ENCODE results near the gene ARHGAP24. TPM values are rescaled to one million over a fixed set of nuclear protein-coding genes. Genes with fewer than 3 reads are reported as not detected.

The ARHGAP24 gene
- total and polyA plus RNA-seq, 7 donors: 0.46 to 40.4 (median 23.1) TPM

DNA sequence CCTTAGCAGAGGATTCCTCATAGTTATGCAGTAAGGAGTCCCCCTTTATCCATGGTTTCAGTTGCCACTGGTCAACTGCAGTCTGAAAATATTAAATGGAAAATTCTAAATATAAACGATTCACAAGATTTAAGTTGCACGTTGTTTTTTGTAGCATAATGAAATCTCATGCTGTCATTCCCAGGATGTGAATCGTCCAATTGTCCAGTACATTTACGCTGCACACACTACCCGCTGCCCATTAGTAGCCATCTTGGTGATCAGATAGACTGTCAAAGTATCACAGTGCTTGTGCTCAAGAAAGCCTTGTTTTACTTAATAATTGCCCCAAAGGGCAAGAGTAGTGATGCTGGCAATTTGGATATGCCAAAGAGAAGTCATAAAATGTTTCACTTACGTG lies 450.1 kb downstream of the ARHGAP24 start:
- H3K27me3 ChIP-seq: no peaks in the 10 kb centered on the region
- WGBS, 2 donors: 96 to 97% methylated on average over 6 of the region's 6 CpGs
- no peaks in the 10 kb centered on the region for H3K36me3 ChIP-seq
- TF ChIP-seq POLR2AphosphoS5 (IDR thresholded peaks at IDR 0.05): no peak
- H3K4me3 ChIP-seq: no peak overlapping the region
- peaks cover 0 to 12% (median 4%) of the 10 kb centered on the region in 4 donors for H3K4me1 ChIP-seq
- no peak overlapping the region for H3K27ac ChIP-seq
- intact Hi-C loops (cut with DNase I): no loop called here
- no peaks in the 10 kb centered on the region for H3K9me3 ChIP-seq
- no peak for DNase-seq

- no peak overlapping the region for H3K4me3 ChIP-seq
- no peak for DNase-seq
- H3K36me3 ChIP-seq: no peaks in the 10 kb centered on the region
- TF ChIP-seq POLR2AphosphoS5 (IDR thresholded peaks at IDR 0.05) (no peak), EP300 (IDR thresholded peaks at IDR 0.05) (no peak), CTCF (IDR thresholded peaks at IDR 0.05) (no peak), POLR2A (IDR thresholded peaks at IDR 0.05) (no peak)
- peaks cover 0 to 14% (median 5%) of the 10 kb centered on the region in 4 donors for H3K4me1 ChIP-seq
- WGBS, 2 donors: 14 to 39% methylated on average over 5 of the region's 5 CpGs
- intact Hi-C loops (cut with DNase I): no loop called here
- H3K27ac ChIP-seq: no peak overlapping the region
- H3K9me3 ChIP-seq: no peaks in the 10 kb centered on the region
- H3K27me3 ChIP-seq: no peaks in the 10 kb centered on the region
Measured at GRCh38 chr4:85928775-85929591, 454.0 kb downstream of the ARHGAP24 start.

- Histone ChIP-seq H3K36me3 (no peaks in the 10 kb centered on the region), H3K4me3 (peak overlapping the region in 1 of 4 donors; percentile 6), H3K4me1 (peaks cover 0 to 14% (median 5%) of the 10 kb centered on the region in 4 donors), H3K9me3 (no peaks in the 10 kb centered on the region), H3K27me3 (no peaks in the 10 kb centered on the region), H3K27ac (no peak overlapping the region)
- intact Hi-C loops (cut with DNase I): no loop called here
- no peak for DNase-seq
- WGBS, 2 donors: 7 to 12% methylated on average over 10 of the region's 10 CpGs
- no peak for TF ChIP-seq EP300 (IDR thresholded peaks at IDR 0.05)
- no peak for TF ChIP-seq CTCF (IDR thresholded peaks at IDR 0.05)
- TF ChIP-seq POLR2AphosphoS5 (IDR thresholded peaks at IDR 0.05): no peak
- TF ChIP-seq POLR2A (IDR thresholded peaks at IDR 0.05): no peak
Measured at GRCh38 chr4:85929961-85930665, 455.2 kb downstream of the ARHGAP24 start.

DNA sequence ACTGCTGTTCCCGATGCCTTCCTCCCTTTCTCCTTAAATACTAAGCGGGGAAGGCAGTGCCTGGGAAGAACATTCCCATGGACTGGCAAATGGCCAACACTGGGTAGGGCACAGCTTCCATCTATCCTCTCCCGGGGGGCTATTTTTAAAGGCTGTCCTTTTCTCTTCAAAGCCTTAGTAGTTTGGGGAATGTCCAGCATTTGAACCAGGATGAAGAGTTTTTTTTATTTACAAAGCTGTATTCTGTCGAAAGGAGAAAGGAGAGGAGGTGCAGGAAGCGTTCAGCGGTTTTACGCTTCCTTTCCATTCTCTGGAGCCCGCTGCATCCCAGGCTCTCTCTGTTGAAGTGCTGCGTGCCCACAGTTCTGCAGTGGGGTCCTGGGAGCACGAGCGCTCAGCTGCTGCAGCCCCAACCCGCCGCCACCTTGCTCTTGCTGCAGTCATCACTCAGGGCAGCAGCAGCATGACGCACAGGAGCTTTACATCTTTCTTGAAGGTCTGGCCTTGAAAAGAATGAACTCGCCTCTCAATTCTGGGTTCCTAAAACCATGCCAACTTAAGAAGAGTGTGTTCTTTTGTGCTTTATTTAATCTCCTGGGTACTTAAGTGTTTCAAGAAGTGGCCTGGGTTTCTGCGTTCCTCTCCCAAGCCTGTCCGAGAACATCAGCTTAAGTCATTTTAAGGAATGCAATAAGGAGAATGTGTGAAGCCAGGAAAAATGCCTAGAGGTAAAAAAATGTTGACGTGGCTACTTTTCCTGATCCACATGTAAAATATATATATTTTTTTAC lies 457.7 kb downstream of the ARHGAP24 start:
- DNase-seq: no peak
- TF ChIP-seq EP300 (IDR thresholded peaks at IDR 0.05): no peak
- TF ChIP-seq POLR2AphosphoS5 (IDR thresholded peaks at IDR 0.05): no peak
- TF ChIP-seq POLR2A (IDR thresholded peaks at IDR 0.05): no peak
- no peak for TF ChIP-seq CTCF (IDR thresholded peaks at IDR 0.05)
- H3K27me3 ChIP-seq: no peaks in the 10 kb centered on the region
- no peak overlapping the region for H3K27ac ChIP-seq
- peaks cover 0 to 14% (median 5%) of the 10 kb centered on the region in 4 donors for H3K4me1 ChIP-seq
- 54 to 83% methylated on average over 18 of the region's 18 CpGs for WGBS, 2 donors
- H3K36me3 ChIP-seq: no peaks in the 10 kb centered on the region
- intact Hi-C loops (cut with DNase I): no loop called here
- peak overlapping the region in 1 of 4 donors; percentile 8 for H3K4me3 ChIP-seq
- no peaks in the 10 kb centered on the region for H3K9me3 ChIP-seq

GRCh38 chr4:85933291-85933640 lies 458.3 kb downstream of the ARHGAP24 start:
- Histone ChIP-seq H3K36me3 (no peaks in the 10 kb centered on the region), H3K27me3 (no peaks in the 10 kb centered on the region), H3K9me3 (no peaks in the 10 kb centered on the region), H3K4me3 (no peak overlapping the region), H3K27ac (no peak overlapping the region), H3K4me1 (peaks cover 0 to 14% (median 5%) of the 10 kb centered on the region in 4 donors)
- 93 to 95% methylated on average over 3 of the region's 3 CpGs for WGBS, 2 donors
- DNase-seq: no peak
- intact Hi-C loops (cut with DNase I): no loop called here
- TF ChIP-seq POLR2AphosphoS5 (IDR thresholded peaks at IDR 0.05) (no peak), CTCF (IDR thresholded peaks at IDR 0.05) (no peak), EP300 (IDR thresholded peaks at IDR 0.05) (no peak), POLR2A (IDR thresholded peaks at IDR 0.05) (no peak)
